Stimulated activated CD4-positive, alpha-beta T cell treated with anti-CD3 and anti-CD28 coated beads, TNF-alpha, amount 100 ng/mL, for 4 hours (primary cell): Measurements from ENCODE around the gene SV2B.
"Not testable (repeated sequence)": the region's sequence is repeated elsewhere in the genome, so short reads cannot be mapped to it uniquely, and the experiment has no call there.

Experiments
- DNase-seq, 3 experiments: peaks; one replicate each; pipeline ENCODE4 v3.0.0-alpha.2; 2020; ENCODE audit warnings: low read depth in 3 of 3

Gene SV2B

GRCh38 chr15:91308855-91309254 lies 208.8 kb downstream of the SV2B start:
- no peak for DNase-seq

DNA sequence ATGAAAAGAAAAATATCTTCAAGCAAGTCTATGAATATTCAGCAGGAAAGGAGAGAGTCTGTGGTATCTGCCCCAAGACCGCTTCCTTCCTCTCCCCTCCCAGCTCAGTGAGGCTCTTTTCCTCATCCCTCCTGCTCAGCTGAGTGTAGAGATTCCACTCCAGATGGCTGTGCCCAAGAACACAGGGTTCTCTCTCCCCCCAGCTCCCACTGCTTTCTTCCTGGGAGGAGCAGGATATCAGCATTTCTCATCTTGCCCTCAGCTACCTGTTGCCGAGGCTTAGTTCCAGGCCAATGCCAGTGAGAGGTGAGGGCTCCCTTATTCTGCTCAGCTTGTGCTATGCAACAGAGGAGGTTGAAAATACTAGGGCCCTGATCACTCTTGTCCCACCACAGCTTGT lies 211.9 kb downstream of the SV2B start:
- no peak for DNase-seq

DNA sequence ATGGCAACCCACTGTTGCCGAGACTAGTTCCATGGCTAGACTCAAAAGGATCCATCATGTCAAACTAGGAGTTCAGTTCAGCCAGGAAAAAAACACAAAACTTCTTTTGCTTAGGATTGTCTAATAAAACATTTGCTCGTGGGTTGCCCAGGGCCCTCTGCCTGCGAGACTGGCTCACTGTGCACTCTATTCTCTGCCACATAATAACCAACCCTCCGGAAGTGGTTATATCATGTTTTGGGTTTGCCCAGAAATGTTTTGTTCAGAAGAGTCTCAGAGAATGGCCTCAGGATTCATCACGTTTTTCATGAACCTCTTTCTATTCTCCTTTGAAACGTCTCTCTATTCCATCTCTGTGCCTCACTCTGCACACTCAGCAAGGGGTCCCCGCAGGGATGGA lies 216.1 kb downstream of the SV2B start:
- DNase-seq = no peak

DNA sequence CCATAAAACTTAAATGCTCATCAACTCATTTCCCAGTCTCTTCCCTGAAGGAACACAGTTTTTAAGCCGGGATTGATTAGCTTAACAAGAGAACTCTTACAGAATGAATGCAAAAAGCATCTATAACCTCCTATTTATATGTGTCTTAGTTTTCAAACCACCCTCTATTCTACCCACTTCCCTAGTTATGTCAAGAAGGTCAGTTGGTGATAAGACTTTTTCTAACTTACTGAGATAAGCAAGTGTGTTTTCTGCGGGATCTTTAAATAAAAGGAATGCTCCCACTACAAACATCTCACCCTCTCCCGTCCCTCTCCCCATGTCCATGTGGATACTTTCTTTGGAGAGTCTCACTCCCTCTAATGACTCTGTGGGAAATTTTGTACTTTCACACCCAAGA lies 218.5 kb downstream of the SV2B start:
- DNase-seq = no peak

DNA sequence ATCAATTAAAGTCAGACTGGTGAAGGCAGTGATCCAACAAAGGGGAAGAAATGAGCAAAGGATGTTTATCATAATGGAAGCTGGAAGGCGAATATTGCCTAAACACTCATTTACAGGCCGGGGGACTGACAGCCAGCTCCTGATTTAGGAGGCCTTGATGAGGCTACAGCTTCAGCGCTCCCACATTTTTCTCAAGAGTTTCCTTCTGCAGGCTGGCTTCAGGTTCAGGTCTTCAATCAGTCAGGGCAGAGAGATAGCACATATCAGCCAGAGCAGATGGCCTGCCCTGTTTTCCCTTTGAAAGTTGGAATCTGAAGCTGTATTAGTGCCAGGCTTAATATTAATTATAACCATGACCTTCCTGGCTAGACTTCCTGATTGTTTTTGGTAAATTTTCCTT lies 218.9 kb downstream of the SV2B start:
- no peak for DNase-seq

DNA sequence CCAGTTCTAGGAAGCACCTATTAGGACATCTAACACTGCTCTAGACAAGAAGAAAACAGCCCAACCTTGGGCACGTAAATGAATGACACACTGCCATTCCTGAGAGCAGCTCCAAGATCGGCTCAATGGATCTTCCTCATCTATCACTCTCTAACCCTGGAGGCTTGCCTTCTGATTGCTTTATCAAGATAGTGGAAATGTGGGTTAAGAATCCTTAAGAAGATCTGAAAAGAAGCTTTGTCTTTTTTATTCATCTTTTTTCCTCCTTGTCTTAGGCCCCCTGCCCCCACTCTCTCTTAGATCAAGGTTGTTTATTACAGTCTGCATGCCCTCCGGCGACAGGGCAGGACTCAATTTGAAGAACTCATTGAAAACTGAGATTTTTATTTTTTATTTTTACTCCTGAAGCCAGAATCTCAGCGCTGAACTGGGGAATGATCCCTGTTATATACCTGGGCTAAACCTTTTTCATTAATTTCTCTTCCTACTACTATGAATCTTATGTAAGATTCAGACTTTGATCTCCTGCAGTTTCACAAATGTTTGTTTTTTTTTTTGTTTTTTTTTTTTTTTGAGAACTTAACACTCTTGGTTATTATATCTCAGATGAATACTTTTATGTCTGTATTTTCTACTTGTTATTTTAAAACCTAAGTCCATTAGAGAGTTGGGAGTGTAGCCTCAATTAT lies 219.5 kb downstream of the SV2B start:
- no peak for DNase-seq

- no peak for DNase-seq
These were observed 220.0 kb downstream of the SV2B start for GRCh38 chr15:91320101-91320500.

- no peak for DNase-seq
These were observed 229.9 kb downstream of the SV2B start for GRCh38 chr15:91329914-91330313.

GRCh38 chr15:91331581-91331980 lies 231.5 kb downstream of the SV2B start:
- DNase-seq = no peak

DNA sequence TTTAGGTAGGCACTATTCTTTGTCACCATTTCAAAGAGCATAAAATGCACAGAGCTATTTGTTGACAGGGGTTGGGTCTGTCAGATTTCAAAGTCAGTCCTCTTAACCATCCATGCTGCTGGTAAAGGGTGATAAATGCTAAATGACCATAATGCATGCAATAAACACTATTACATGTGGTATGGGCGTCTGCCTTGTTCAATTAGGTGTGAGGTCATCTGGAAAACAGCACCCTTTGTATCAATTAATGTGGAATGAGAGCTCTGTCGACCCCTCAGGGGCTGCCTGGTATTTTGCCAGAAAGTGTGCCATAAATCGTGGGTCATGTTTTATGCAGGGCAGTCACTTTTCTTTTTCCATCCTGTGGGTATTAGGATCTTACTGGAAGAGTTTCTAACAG lies 235.6 kb downstream of the SV2B start:
- DNase-seq = no peak

GRCh38 chr15:91336687-91337086 lies 236.6 kb downstream of the SV2B start:
- DNase-seq = no peak

DNA sequence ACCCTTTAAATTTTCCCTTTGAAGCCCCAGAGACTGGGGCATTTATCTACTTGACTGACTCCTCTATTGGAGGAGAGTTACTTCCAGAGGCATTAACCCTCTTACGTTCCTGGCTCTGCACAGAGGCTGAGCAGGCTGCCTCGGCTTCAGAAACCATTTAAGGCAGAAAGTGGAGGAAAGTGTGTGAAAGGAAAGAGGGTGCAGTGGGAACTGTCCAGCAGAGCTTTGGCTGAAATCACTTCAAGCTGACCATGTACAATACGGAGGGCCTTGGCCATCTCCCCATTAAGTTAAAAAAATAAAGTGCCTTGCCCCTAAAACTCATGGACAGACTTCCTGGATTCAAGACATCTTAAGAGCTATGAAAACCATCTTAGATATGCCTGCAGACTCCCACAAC lies 238.7 kb downstream of the SV2B start:
- no peak for DNase-seq

- DNase-seq = no peak
These were observed 242.0 kb downstream of the SV2B start for GRCh38 chr15:91342097-91342496.

DNA sequence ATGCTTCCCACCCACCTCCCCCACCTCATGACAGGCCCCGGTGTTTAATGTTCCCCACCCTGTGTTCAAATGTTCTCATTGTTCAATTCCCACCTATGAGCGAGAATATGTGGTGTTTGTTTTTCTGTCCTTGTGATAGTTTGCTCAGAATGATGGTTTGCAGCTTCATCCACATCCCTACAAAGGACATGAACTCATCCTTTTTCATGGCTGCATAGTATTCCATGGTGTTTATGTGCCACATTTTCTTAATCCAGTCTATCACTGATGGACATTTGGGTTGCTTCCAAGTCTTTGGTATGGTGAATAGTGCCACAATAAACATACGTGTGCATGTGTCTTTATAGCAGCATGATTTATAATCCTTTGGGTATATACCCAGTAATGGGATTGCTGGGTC lies 244.9 kb downstream of the SV2B start:
- not testable (repeated sequence) for DNase-seq

DNA sequence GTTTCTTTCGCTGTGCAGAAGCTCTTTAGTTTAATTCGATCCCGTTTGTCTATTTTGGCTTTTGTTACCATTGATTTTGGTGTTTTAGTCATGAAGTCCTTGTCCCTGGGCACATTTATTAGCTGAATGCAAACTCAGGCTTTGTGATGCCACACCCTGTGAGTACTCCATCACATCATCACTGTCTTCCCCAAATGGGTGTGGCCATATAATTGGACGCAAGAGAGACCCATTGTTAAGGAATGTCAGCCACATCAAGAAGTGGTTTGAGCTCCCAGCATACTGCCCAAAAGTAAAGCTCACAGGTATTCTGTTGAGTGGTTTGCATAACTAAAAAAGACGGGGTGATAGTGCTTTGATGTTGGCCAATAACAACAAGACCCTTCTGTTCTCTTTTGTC lies 245.7 kb downstream of the SV2B start:
- DNase-seq = no peak

DNA sequence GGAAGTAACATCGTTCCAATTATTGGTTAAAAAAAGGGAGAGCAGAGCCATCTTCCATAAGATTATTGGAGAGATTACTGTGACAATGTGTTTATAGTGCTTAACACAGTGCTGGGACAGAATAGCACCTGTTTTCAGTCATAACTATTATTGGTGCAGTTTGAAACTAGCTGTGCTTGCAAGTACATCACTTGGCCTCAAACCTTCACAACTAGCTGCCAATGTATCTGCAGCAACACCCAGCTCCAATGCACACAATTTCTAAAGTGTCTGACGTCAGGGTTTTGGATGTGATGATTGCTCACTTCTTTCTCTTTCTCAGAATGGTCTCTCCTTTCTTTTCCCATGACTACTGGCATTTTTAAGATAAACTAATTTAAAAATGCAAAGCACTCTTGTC lies 246.2 kb downstream of the SV2B start:
- no peak for DNase-seq

- DNase-seq = no peak
These were observed 248.9 kb downstream of the SV2B start for GRCh38 chr15:91348752-91349500.
